H1 (cell line): ENCODE measurements around the gene MPDU1.

Source experiments
- EP300 ChIP-seq, 2 experiments: IDR thresholded peaks; 1 replicate in 1 of 2; 2 replicates in 1 of 2; pipeline ENCODE4 v1.6.1; 2011 to 2012; ENCODE audit warnings: low read depth in 2 of 2, low read length in 2 of 2, mild to moderate bottlenecking in 2 of 2, borderline replicate concordance in 1 of 2, inconsistent platforms in 1 of 2, moderate library complexity in 1 of 2
- POLR2A ChIP-seq, 2 experiments: IDR thresholded peaks; 1 replicate in 1 of 2; 2 replicates in 1 of 2; pipeline ENCODE4 v1.6.1; 2011; ENCODE audit warnings: low read depth in 2 of 2, low read length in 2 of 2, mild to moderate bottlenecking in 2 of 2; ENCODE audit errors: control extremely low read depth in 1 of 2
- SIX5 ChIP-seq: IDR thresholded peaks from 2 replicates; pipeline ENCODE4 v1.6.1; 2011; ENCODE audit warnings: mild to moderate bottlenecking, low read depth, low read length
- TCF12 ChIP-seq: IDR thresholded peaks from 2 replicates; pipeline ENCODE4 v1.6.1; 2011; ENCODE audit warnings: low read depth, mild to moderate bottlenecking, low read length
- USF2 ChIP-seq: IDR thresholded peaks from 2 replicates; pipeline ENCODE4 v1.6.1; 2011; ENCODE audit warnings: low read length, improper control_type of control experiment
- YY1 ChIP-seq: IDR thresholded peaks from 2 replicates; pipeline ENCODE4 v1.6.1; 2011; ENCODE audit warnings: low read depth, mild to moderate bottlenecking, low read length
- TF ChIP-seq, protein P1 (sequence below), 3 experiments: IDR thresholded peaks; 1 replicate in 2 of 3; 2 replicates in 1 of 3; pipeline versions ENCODE4 v1.5.1 to v1.6.1; 2011; ENCODE audit warnings: low read length in 3 of 3, mild to moderate bottlenecking in 3 of 3, inconsistent platforms in 2 of 3, low read depth in 1 of 3, moderate library complexity in 1 of 3; ENCODE audit not compliant: insufficient read depth in 1 of 3; ENCODE audit errors: control extremely low read depth in 1 of 3
- TF ChIP-seq, protein P2 (sequence below): IDR thresholded peaks from 2 replicates; pipeline ENCODE4 v1.6.1; 2012; ENCODE audit warnings: low read length, inconsistent platforms

GRCh38 chr17:7627250-7628121 is 43.8 kb downstream of the MPDU1 start, which contains the start of gene SAT2:
- TF ChIP-seq, protein P1, sequence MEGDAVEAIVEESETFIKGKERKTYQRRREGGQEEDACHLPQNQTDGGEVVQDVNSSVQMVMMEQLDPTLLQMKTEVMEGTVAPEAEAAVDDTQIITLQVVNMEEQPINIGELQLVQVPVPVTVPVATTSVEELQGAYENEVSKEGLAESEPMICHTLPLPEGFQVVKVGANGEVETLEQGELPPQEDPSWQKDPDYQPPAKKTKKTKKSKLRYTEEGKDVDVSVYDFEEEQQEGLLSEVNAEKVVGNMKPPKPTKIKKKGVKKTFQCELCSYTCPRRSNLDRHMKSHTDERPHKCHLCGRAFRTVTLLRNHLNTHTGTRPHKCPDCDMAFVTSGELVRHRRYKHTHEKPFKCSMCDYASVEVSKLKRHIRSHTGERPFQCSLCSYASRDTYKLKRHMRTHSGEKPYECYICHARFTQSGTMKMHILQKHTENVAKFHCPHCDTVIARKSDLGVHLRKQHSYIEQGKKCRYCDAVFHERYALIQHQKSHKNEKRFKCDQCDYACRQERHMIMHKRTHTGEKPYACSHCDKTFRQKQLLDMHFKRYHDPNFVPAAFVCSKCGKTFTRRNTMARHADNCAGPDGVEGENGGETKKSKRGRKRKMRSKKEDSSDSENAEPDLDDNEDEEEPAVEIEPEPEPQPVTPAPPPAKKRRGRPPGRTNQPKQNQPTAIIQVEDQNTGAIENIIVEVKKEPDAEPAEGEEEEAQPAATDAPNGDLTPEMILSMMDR (IDR thresholded peaks at IDR 0.05; ENCODE audit: control extremely low read depth in 1 of 3, insufficient read depth in 1 of 3, low read depth in 1 of 3, low read length in 3 of 3): no peak
- TF ChIP-seq SIX5: no peak
- TF ChIP-seq, protein P2, sequence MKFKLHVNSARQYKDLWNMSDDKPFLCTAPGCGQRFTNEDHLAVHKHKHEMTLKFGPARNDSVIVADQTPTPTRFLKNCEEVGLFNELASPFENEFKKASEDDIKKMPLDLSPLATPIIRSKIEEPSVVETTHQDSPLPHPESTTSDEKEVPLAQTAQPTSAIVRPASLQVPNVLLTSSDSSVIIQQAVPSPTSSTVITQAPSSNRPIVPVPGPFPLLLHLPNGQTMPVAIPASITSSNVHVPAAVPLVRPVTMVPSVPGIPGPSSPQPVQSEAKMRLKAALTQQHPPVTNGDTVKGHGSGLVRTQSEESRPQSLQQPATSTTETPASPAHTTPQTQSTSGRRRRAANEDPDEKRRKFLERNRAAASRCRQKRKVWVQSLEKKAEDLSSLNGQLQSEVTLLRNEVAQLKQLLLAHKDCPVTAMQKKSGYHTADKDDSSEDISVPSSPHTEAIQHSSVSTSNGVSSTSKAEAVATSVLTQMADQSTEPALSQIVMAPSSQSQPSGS: no peak
- TF ChIP-seq YY1: 0 out of 2 replicates have a peak, but pooled peaks have one; percentile 2
- peak in 1 of 2 experiments; percentile 77; a peak in 1 of 3 replicates for TF ChIP-seq EP300 (IDR thresholded peaks at IDR 0.05; ENCODE audit: borderline replicate concordance in 1 of 2, low read depth in 2 of 2, low read length in 2 of 2)
- 0 out of 2 replicates have a peak, but pooled peaks have one; percentile 22 for TF ChIP-seq TCF12
- no peak for TF ChIP-seq USF2
- TF ChIP-seq POLR2A (IDR thresholded peaks at IDR 0.05; ENCODE audit: control extremely low read depth in 1 of 2, low read depth in 2 of 2, low read length in 2 of 2): peak in 1 of 2 experiments; percentile 75; a peak in 2 of 3 replicates
